Measurements from ENCODE around the gene PEX14. TPM values are rescaled to one million over a fixed set of nuclear protein-coding genes. Genes with fewer than 3 reads are reported as not detected.

PEX14 gene
- total RNA-seq, 1 experiment from 2014 or later, result 29.3 TPM

DNA sequence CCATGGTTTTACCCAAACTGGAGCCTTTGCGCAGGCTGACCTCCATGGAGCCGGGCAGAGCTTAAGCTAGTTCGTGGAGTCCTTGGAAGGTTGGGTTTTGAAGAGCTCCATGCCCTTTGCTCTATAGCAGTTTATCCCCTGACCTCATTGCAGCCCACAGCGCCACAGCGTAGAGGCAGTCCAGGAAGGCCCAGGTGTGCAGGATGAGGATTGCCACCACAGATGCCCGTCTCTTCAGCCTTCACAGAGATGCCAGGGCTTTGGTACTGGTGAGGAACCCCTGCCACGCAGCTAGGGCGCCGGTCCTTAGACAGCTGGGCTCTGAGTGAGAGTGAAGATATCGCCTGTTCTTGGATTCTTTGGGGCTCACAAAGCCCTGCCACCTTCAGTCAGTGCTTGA lies 138.6 kb downstream of the PEX14 start:
- no peaks in the 10 kb centered on the region for H3K4me1 ChIP-seq (ENCODE audit: control insufficient read depth in 1 of 2, insufficient read depth in 2 of 2, low read length in 2 of 2)
- no TSS peak for BruUV-seq (replicated peaks)
- TF ChIP-seq EZH2phosphoT487 (IDR thresholded peaks at IDR 0.05; ENCODE audit: borderline replicate concordance) (no peak), RAD21 (IDR thresholded peaks at IDR 0.05; ENCODE audit: low read depth) (no peak), SRF (IDR thresholded peaks at IDR 0.05; ENCODE audit: low read depth) (no peak)
- TF ChIP-seq, protein P1, sequence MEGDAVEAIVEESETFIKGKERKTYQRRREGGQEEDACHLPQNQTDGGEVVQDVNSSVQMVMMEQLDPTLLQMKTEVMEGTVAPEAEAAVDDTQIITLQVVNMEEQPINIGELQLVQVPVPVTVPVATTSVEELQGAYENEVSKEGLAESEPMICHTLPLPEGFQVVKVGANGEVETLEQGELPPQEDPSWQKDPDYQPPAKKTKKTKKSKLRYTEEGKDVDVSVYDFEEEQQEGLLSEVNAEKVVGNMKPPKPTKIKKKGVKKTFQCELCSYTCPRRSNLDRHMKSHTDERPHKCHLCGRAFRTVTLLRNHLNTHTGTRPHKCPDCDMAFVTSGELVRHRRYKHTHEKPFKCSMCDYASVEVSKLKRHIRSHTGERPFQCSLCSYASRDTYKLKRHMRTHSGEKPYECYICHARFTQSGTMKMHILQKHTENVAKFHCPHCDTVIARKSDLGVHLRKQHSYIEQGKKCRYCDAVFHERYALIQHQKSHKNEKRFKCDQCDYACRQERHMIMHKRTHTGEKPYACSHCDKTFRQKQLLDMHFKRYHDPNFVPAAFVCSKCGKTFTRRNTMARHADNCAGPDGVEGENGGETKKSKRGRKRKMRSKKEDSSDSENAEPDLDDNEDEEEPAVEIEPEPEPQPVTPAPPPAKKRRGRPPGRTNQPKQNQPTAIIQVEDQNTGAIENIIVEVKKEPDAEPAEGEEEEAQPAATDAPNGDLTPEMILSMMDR (IDR thresholded peaks at IDR 0.05 in 2 of 3, conservative IDR thresholded peaks at IDR 0.05 in 1 of 3; ENCODE audit: borderline replicate concordance in 1 of 3, insufficient read depth in 1 of 3, low read depth in 2 of 3, low read length in 2 of 3), result no peak
- intact Hi-C loops (cut with micrococcal nuclease), result no loop called here
- DNase-seq (ENCODE audit: low read depth, low spot score) (no peak), ATAC-seq (no peak)
- CTCF ChIA-PET, result no interaction called here
- H4K20me1 ChIP-seq (ENCODE audit: insufficient read depth), result no peaks in the 10 kb centered on the region
- H3K4me2 ChIP-seq (ENCODE audit: low read length), result no peak overlapping the region
- POLR2A ChIA-PET, result no interaction called here
- H3K4me3 ChIP-seq (replicated peaks in 1 of 2; ENCODE audit: low read depth in 1 of 2, low read length in 2 of 2), result no peak overlapping the region
- no peak overlapping the region for H3K27ac ChIP-seq (ENCODE audit: low read depth, low read length)
- RAD21 ChIA-PET (ENCODE audit: low non-redundant PET in 1 of 2, low total read pairs in 2 of 2, uncharacterized antibody in 2 of 2, unreplicated experiment in 2 of 2), result no interaction called here
- no peak overlapping the region for H3K9ac ChIP-seq (ENCODE audit: low read length)
- H3K79me2 ChIP-seq (ENCODE audit: insufficient read depth, low read length), result no peaks in the 10 kb centered on the region
- H3K9me3 ChIP-seq (ENCODE audit: control insufficient read depth in 1 of 2, insufficient read depth in 1 of 2, low read depth in 1 of 2, low read length in 2 of 2), result no peaks in the 10 kb centered on the region
- no peaks in the 10 kb centered on the region for H3K36me3 ChIP-seq (ENCODE audit: control insufficient read depth in 1 of 2, insufficient read depth in 2 of 2, low read length in 2 of 2)
- H3K9me2 ChIP-seq (ENCODE audit: insufficient read depth), result no peaks in the 10 kb centered on the region
- H3K27me3 ChIP-seq (ENCODE audit: insufficient read depth, low read length), result no peaks in the 10 kb centered on the region
- no peak overlapping the region for H2AFZ ChIP-seq (ENCODE audit: low read depth, low read length, poor library complexity, severe bottlenecking)

DNA sequence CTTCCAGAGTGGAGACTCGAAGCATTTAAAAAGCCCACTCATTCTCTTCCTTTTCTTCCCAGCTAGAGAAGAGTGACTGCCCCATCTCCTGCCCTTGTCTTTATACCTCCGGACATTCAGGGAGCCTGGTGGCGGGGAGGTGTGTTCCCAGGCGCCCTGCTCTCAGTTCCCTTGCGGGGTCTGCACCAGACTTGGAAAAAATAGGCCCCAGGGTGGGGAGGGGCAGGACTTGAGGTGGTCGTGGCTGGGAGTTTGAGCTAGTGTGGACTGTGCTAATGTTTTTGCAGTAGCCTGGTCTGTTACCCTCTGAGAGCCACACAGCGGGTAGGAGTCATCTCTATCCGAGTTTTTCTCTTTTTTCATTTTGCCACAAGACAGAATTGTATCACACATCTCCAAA lies 139.1 kb downstream of the PEX14 start:
- ChIA-PET CTCF (no interaction called here), RAD21 (ENCODE audit: low non-redundant PET in 1 of 2, low total read pairs in 2 of 2, uncharacterized antibody in 2 of 2, unreplicated experiment in 2 of 2) (no interaction called here), POLR2A (no interaction called here)
- DNase-seq (ENCODE audit: low read depth, low spot score) (no peak), ATAC-seq (no peak)
- intact Hi-C loops (cut with micrococcal nuclease), result no loop called here
- TF ChIP-seq YY1 (IDR thresholded peaks at IDR 0.05; ENCODE audit: extremely low read depth, insufficient replicate concordance, low read depth, low read length), result no peak
- TF ChIP-seq RAD21 (IDR thresholded peaks at IDR 0.05; ENCODE audit: low read depth), result no peak
- TF ChIP-seq, protein P2, sequence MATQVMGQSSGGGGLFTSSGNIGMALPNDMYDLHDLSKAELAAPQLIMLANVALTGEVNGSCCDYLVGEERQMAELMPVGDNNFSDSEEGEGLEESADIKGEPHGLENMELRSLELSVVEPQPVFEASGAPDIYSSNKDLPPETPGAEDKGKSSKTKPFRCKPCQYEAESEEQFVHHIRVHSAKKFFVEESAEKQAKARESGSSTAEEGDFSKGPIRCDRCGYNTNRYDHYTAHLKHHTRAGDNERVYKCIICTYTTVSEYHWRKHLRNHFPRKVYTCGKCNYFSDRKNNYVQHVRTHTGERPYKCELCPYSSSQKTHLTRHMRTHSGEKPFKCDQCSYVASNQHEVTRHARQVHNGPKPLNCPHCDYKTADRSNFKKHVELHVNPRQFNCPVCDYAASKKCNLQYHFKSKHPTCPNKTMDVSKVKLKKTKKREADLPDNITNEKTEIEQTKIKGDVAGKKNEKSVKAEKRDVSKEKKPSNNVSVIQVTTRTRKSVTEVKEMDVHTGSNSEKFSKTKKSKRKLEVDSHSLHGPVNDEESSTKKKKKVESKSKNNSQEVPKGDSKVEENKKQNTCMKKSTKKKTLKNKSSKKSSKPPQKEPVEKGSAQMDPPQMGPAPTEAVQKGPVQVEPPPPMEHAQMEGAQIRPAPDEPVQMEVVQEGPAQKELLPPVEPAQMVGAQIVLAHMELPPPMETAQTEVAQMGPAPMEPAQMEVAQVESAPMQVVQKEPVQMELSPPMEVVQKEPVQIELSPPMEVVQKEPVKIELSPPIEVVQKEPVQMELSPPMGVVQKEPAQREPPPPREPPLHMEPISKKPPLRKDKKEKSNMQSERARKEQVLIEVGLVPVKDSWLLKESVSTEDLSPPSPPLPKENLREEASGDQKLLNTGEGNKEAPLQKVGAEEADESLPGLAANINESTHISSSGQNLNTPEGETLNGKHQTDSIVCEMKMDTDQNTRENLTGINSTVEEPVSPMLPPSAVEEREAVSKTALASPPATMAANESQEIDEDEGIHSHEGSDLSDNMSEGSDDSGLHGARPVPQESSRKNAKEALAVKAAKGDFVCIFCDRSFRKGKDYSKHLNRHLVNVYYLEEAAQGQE (IDR thresholded peaks at IDR 0.05; ENCODE audit: low read depth), result no peak
- no peak for TF ChIP-seq FOSL1 (IDR thresholded peaks at IDR 0.05; ENCODE audit: low read depth)
- no peak for TF ChIP-seq ZFX (IDR thresholded peaks at IDR 0.05)
- Histone ChIP-seq H3K27ac (ENCODE audit: low read depth, low read length) (no peak overlapping the region), H3K9me3 (ENCODE audit: control insufficient read depth in 1 of 2, insufficient read depth in 1 of 2, low read depth in 1 of 2, low read length in 2 of 2) (no peaks in the 10 kb centered on the region), H3K36me3 (ENCODE audit: control insufficient read depth in 1 of 2, insufficient read depth in 2 of 2, low read length in 2 of 2) (no peaks in the 10 kb centered on the region), H4K20me1 (ENCODE audit: insufficient read depth) (no peaks in the 10 kb centered on the region), H3K4me1 (ENCODE audit: control insufficient read depth in 1 of 2, insufficient read depth in 2 of 2, low read length in 2 of 2) (no peaks in the 10 kb centered on the region), H3K9ac (ENCODE audit: low read length) (no peak overlapping the region), H3K4me3 (replicated peaks in 1 of 2; ENCODE audit: low read depth in 1 of 2, low read length in 2 of 2) (no peak overlapping the region), H3K27me3 (ENCODE audit: insufficient read depth, low read length) (no peaks in the 10 kb centered on the region), H3K79me2 (ENCODE audit: insufficient read depth, low read length) (no peaks in the 10 kb centered on the region), H3K9me2 (ENCODE audit: insufficient read depth) (no peaks in the 10 kb centered on the region), H2AFZ (ENCODE audit: low read depth, low read length, poor library complexity, severe bottlenecking) (no peak overlapping the region), H3K4me2 (ENCODE audit: low read length) (no peak overlapping the region)
- BruUV-seq (replicated peaks), result no TSS peak
